GM10248 (cell line): ENCODE data around the gene MAGED4B.
"Not testable (repeated sequence)": the region's sequence is repeated elsewhere in the genome, so short reads cannot be mapped to it uniquely, and the experiment has no call there.

Source experiments
- CTCF ChIA-PET: fragments of 300-600 bp; sonication (Branson Sonifier 250); formaldehyde crosslinking; extraction: SDS; loops from one replicate; lab custom pipeline; 2021; ENCODE audit warnings: antibody characterized with exemption; lab: Yijun Ruan, JAX
- POLR2A ChIA-PET: fragments of 350-650 bp; sonication (Branson Sonifier 250); formaldehyde crosslinking; extraction: SDS; loops from one replicate; lab custom pipeline; 2020; ENCODE audit warnings: antibody characterized with exemption; lab: Yijun Ruan, JAX
- DNase-seq: peaks from one replicate; pipeline ENCODE4 v3.0.0; 2012; ENCODE audit errors: extremely low spot score
- TF ChIP-seq, protein P1 (sequence below): IDR thresholded peaks from 2 replicates; pipeline ENCODE4 v1.5.1; 2012; ENCODE audit warnings: mild to moderate bottlenecking, low read depth; ENCODE audit errors: extremely low read depth, missing control alignments, control extremely low read depth

The MAGED4B gene, protein sequence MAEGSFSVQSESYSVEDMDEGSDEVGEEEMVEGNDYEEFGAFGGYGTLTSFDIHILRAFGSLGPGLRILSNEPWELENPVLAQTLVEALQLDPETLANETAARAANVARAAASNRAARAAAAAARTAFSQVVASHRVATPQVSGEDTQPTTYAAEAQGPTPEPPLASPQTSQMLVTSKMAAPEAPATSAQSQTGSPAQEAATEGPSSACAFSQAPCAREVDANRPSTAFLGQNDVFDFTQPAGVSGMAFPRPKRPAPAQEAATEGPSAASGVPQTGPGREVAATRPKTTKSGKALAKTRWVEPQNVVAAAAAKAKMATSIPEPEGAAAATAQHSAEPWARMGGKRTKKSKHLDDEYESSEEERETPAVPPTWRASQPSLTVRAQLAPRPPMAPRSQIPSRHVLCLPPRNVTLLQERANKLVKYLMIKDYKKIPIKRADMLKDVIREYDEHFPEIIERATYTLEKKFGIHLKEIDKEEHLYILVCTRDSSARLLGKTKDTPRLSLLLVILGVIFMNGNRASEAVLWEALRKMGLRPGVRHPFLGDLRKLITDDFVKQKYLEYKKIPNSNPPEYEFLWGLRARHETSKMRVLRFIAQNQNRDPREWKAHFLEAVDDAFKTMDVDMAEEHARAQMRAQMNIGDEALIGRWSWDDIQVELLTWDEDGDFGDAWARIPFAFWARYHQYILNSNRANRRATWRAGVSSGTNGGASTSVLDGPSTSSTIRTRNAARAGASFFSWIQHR

DNA sequence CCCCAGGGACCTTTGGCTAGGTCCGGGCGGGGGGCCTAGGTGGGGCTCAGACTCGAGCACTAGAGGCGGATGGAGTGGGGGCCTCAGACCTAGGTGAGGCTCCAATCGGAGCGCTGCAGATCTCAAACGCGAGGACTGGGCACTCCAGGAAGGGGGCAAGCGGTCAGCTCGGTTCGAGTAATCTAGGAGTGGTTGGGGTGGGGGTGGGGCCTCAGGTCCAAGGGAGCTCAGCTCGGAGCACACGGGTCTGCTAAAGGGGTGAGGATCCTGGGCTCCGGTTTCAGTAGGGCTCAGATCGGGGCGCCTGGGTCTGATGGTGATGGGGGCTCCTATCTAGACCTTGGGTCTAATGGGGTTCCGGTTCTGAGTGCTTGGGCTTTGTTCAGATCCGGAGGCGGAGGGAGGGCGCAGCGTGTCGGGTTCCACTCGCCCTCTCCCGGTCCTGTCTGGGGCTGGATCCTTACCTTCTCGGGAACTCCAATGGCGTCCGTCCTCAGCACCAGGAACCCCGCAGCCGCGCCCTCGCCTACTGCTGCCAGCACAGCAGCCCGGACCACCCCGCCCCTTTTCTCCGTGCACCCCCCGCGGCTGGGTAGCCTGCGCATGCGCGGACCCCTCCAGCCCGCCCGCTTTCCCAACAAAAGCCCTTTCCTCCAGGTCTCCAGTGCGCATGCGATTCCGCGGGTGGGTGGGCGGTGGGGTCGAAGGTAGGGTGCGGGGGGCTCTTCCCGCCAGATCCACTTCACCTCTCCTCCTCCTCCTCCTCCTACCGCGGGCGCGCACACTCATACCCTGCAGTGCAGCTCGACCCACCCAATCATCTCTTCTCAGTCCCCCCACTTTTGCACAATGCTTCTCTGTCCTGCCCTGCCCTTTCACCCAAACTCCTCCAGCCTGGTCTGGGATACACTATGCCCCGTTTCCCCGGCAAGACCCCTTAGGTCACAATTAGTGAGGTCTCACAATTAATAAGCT lies at the start of gene MAGED4B:
Gene MAGED4B (minus strand): TSS at position 518 of the 975 bp plus-strand sequence. CDS start 1,011 bp downstream, outside the sequence.
- POLR2A ChIA-PET, DNase-seq, CTCF ChIA-PET: not testable (repeated sequence)

DNA sequence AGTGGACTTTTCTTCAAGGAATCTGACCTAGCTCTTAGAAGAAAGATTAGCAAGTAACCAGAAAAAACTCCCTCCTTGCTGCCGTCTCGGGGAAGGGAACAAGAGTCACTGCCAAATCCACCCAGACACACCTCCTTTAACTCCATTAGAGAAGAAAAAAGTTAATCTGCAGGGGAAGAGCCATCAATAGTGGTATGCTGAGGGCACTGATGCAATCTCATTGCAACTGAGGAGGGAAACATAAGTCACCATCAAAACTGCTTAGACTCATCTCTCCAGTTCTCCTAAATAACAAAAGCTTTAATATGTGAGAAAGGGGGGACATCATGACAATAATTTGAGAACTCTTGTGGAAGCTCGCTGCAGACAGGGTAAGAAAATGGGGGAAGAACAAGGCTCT lies 49.3 kb upstream of the MAGED4B start:
- ChIA-PET POLR2A (no interaction called here), CTCF (no interaction called here)
- no peak for DNase-seq
- TF ChIP-seq, protein P1, sequence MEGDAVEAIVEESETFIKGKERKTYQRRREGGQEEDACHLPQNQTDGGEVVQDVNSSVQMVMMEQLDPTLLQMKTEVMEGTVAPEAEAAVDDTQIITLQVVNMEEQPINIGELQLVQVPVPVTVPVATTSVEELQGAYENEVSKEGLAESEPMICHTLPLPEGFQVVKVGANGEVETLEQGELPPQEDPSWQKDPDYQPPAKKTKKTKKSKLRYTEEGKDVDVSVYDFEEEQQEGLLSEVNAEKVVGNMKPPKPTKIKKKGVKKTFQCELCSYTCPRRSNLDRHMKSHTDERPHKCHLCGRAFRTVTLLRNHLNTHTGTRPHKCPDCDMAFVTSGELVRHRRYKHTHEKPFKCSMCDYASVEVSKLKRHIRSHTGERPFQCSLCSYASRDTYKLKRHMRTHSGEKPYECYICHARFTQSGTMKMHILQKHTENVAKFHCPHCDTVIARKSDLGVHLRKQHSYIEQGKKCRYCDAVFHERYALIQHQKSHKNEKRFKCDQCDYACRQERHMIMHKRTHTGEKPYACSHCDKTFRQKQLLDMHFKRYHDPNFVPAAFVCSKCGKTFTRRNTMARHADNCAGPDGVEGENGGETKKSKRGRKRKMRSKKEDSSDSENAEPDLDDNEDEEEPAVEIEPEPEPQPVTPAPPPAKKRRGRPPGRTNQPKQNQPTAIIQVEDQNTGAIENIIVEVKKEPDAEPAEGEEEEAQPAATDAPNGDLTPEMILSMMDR = no peak

DNA sequence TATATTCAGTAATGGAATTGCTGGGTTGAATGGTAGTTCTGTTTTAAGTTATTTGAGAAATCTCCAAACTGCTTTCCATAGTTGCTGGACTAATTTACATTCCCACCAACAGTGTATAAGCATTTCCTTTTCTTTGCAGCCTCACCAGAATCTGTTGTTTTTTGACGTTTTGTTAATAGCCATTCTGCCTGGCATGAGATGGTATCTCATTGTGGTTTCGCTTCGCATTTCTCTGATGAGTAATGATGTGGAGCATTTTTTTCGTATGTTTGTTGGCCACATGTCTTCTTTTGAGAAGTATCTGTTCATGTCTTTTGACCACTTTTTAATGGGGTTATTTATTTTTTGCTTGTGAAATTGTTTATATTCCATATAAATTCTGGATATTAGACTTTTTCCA lies 13.6 kb upstream of the MAGED4B start:
- POLR2A ChIA-PET = no interaction called here
- no peak for DNase-seq
- CTCF ChIA-PET = no interaction called here
- TF ChIP-seq, protein P1 = no peak

DNA sequence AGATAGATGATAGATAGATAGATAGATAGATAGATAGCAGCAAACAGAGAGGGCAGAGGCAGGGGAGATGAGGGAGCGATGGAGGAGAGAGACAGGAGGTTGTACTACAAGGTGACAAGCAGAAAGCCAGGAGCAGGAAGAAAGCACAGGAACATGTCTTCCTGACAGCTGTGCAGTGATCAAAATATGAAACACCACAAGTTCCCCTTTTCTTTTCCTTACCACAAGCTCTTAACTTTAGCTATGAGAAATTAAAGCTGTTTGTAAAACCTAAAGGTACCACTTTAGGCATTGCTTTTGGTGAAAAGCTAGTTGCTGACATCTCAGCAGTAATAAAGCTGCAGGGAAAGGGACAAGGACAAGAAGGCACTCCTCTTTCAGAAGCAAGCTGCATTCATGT lies 9.1 kb upstream of the MAGED4B start:
- POLR2A ChIA-PET = no interaction called here
- TF ChIP-seq, protein P1 = no peak
- CTCF ChIA-PET = no interaction called here
- no peak for DNase-seq

DNA sequence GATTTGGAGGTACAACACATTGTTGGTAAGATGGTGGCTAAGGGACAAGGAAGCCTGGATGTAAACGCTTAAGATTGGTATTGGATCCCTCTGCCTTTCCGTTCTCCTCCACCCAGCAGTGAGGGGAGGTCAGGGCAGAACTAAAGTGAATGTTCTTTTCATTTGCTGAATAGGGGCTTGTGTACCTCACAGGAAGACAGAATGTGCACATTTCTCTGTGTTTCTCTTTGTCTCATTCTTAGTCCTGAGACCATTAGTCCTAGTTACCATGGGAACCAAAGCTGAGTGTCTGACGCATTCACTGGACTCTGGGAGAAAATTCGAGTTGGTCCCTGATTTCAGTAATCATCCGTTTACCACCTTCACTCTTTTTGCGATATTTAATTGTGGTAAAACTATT lies 26.7 kb downstream of the MAGED4B start:
- DNase-seq, POLR2A ChIA-PET, CTCF ChIA-PET: not testable (repeated sequence)

DNA sequence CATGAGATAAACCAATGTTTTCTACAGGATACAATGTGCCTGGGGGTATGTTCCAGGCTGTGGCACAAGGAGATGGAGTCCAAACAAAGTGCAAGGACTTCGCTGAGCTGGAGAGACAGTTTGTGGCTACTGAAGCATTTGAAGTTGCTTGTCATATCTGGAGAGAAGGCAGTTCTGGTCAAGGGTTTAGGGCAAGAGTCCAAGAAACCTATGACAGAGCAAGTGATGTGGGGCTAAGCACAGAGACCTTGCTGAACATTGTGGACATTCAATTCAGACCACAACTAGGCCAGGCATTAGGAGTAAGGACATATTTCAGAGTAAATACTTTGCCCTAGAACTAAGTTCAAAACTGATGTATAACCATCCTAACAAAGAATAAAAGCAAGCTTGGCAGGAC lies 34.8 kb downstream of the MAGED4B start:
- CTCF ChIA-PET = no interaction called here
- POLR2A ChIA-PET = no interaction called here
- no peak for DNase-seq
- TF ChIP-seq, protein P1 = no peak

DNA sequence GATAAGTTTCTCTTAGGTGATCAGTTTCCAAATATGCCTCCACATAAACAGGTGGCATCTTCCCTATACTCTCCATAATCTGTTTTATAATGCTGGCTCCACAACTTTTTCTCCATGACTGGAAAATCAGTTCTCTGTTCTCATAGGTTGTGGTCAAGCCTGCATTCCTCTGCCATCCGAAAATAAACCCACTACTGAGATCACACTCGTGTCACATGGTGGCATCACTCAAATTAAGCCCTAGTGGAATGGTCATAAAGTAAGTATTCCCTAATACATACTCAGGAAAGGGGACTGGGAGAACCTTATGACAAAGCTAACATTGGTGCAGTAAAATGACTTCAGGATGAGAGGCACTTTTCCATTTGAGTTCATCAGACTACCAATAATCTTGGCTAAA lies 37.6 kb downstream of the MAGED4B start:
- ChIA-PET CTCF (no interaction called here), POLR2A (no interaction called here)
- no peak for DNase-seq
- TF ChIP-seq, protein P1 = no peak
